Osteoblast (primary cell): Measurements from ENCODE around the gene EXOC6. TPM values are rescaled to one million over a fixed set of nuclear protein-coding genes. Genes with fewer than 3 reads are reported as not detected.

Experiments used
- DNase-seq: peaks from one replicate; pipeline ENCODE4 v3.0.0; 2011; ENCODE audit warnings: low spot score, mixed read lengths; ENCODE audit not compliant: insufficient read length; ENCODE audit errors: missing footprints
- H2AFZ ChIP-seq: 2 replicates; pipeline ENCODE4 v1.6.0; 2011; ENCODE audit warnings: mild to moderate bottlenecking, low read length
- H3K27ac ChIP-seq: 2 replicates; pipeline ENCODE4 v1.5.1; 2011; ENCODE audit warnings: mild to moderate bottlenecking, low read depth, low read length, moderate library complexity
- H3K27me3 ChIP-seq: 2 replicates; pipeline ENCODE4 v1.6.0; 2012; ENCODE audit warnings: mild to moderate bottlenecking, control low read depth, inconsistent platforms, low read length, moderate library complexity; ENCODE audit not compliant: insufficient read depth
- H3K36me3 ChIP-seq: 2 replicates; pipeline ENCODE4 v1.5.1; 2011; ENCODE audit warnings: mild to moderate bottlenecking, low read length, control low read depth, moderate library complexity; ENCODE audit not compliant: insufficient read depth
- H3K4me1 ChIP-seq: 2 replicates; pipeline ENCODE4 v1.5.1; 2011; ENCODE audit warnings: mild to moderate bottlenecking, low read length, control low read depth, moderate library complexity; ENCODE audit not compliant: insufficient read depth
- H3K4me2 ChIP-seq: 2 replicates; pipeline ENCODE4 v1.6.0; 2011; ENCODE audit warnings: mild to moderate bottlenecking, low read length; ENCODE audit not compliant: insufficient read depth
- H3K4me3 ChIP-seq: fragments of 200-600 bp; sonication (generic); 3 replicates; pipeline ENCODE4 v1.5.1; 2012; ENCODE audit warnings: mild to moderate bottlenecking, low read length, inconsistent platforms; ENCODE audit not compliant: insufficient read depth
- H3K79me2 ChIP-seq: 2 replicates; pipeline ENCODE4 v1.6.0; 2012; ENCODE audit warnings: mild to moderate bottlenecking, low read length, control low read depth, inconsistent platforms; ENCODE audit not compliant: insufficient read depth
- H3K9me3 ChIP-seq: 2 replicates; pipeline ENCODE4 v1.5.1; 2011; ENCODE audit warnings: low read depth, low read length, control low read depth
- H4K20me1 ChIP-seq: 2 replicates; pipeline ENCODE4 v1.6.0; 2012; ENCODE audit warnings: mild to moderate bottlenecking, low read length, control low read depth; ENCODE audit not compliant: insufficient read depth
- total RNA-seq: library from RNA; depleted of rRNA; stranded (reverse); fragments of >200 nt; gene quantifications from 2 replicates; pipeline ENCODE4 v1.2.3, GENCODE V29; 2012
- TF ChIP-seq, protein P1 (sequence below): IDR thresholded peaks from 2 replicates; pipeline ENCODE4 v1.5.1; 2011; ENCODE audit warnings: mild to moderate bottlenecking, low read depth, low read length, moderate library complexity; ENCODE audit errors: extremely low read depth

The EXOC6 gene
- total RNA-seq, 1 donor: 8.7 TPM

DNA sequence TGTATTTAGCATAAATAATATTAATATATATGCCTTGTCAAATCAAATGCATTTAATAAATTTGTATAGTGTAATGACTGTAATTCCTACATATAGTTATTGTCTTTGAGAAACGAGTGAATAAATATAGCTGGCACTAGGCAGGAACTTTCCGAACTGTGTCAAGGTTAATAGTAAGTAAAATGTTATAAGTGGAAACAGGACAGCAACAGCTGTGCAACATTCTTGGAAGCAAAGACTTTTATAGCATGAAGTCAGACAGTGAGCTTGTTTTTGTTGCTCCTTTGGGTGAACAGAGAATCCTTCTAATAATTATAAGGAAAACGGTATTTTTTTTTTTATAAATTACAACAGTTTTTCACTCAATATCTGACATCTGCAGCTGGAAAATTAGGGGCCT, 14.0 kb upstream of the EXOC6 start:
- Histone ChIP-seq H2AFZ (no peak overlapping the region), H3K27ac (no peak overlapping the region)
- DNase-seq: no peak

DNA sequence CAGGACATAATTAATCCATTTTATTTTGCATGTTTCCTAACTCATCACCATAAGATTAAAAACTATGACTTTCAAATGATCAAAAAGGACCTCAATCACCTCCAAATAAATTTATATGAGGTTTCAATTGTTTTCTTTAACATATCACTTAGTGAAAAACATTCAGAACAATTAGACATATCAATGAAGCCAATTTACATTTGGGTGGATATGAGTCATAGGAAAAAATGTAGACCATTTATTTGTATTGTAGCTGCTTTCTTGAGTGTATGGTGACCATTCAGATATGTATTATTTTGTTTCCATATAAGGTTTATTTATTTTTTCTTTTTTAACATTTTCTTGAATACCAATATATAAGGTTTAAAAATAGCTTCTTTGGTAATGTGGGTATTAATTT, 13.3 kb upstream of the EXOC6 start:
- TF ChIP-seq, protein P1, sequence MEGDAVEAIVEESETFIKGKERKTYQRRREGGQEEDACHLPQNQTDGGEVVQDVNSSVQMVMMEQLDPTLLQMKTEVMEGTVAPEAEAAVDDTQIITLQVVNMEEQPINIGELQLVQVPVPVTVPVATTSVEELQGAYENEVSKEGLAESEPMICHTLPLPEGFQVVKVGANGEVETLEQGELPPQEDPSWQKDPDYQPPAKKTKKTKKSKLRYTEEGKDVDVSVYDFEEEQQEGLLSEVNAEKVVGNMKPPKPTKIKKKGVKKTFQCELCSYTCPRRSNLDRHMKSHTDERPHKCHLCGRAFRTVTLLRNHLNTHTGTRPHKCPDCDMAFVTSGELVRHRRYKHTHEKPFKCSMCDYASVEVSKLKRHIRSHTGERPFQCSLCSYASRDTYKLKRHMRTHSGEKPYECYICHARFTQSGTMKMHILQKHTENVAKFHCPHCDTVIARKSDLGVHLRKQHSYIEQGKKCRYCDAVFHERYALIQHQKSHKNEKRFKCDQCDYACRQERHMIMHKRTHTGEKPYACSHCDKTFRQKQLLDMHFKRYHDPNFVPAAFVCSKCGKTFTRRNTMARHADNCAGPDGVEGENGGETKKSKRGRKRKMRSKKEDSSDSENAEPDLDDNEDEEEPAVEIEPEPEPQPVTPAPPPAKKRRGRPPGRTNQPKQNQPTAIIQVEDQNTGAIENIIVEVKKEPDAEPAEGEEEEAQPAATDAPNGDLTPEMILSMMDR: no peak
- no peak overlapping the region for H3K27ac ChIP-seq

More for the DNA sequence above, 14.0 kb upstream of the EXOC6 start:
- TF ChIP-seq, protein P1: no peak
- Histone ChIP-seq H3K4me1 (no peaks in the 10 kb centered on the region), H4K20me1 (no peaks in the 10 kb centered on the region), H3K36me3 (no peaks in the 10 kb centered on the region), H3K27me3 (no peaks in the 10 kb centered on the region), H3K79me2 (no peaks in the 10 kb centered on the region), H3K4me2 (no peak overlapping the region), H3K9me3 (no peaks in the 10 kb centered on the region), H3K4me3 (no peak overlapping the region)

DNA sequence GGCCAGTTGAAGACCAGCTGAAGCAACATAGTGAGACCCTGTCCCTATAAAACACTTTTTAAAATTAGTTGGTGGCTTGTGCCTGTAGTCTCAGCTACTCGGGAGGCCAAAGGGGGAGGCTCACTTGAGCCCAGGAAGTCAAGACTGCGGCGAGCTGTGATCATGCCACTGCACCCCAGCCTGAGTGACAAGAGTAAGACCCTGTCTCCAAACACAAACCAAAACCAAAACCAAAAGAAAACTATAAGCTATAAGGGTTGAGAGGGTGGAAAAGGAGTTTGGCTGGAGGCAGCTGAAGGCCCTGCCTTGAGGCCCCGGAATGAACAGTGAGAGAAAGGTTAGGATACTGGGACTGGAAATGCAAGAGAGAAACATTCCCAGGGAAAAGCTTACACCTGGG, 10.9 kb upstream of the EXOC6 start:
- Histone ChIP-seq H3K27ac (no peak overlapping the region), H4K20me1 (no peaks in the 10 kb centered on the region), H3K4me1 (no peaks in the 10 kb centered on the region), H3K4me3 (no peak overlapping the region), H3K9me3 (no peaks in the 10 kb centered on the region), H3K79me2 (no peaks in the 10 kb centered on the region), H3K36me3 (no peaks in the 10 kb centered on the region), H2AFZ (no peak overlapping the region), H3K4me2 (no peak overlapping the region), H3K27me3 (no peaks in the 10 kb centered on the region)
- DNase-seq: no peak
- TF ChIP-seq, protein P1: no peak

More for the DNA sequence above, 13.3 kb upstream of the EXOC6 start:
- no peak for DNase-seq
- H3K4me1 ChIP-seq: no peaks in the 10 kb centered on the region
- H3K79me2 ChIP-seq: no peaks in the 10 kb centered on the region
- H2AFZ ChIP-seq: no peak overlapping the region
- H3K9me3 ChIP-seq: no peaks in the 10 kb centered on the region
- no peak overlapping the region for H3K4me2 ChIP-seq
- H4K20me1 ChIP-seq: no peaks in the 10 kb centered on the region
- no peaks in the 10 kb centered on the region for H3K27me3 ChIP-seq
- H3K4me3 ChIP-seq: no peak overlapping the region
- H3K36me3 ChIP-seq: no peaks in the 10 kb centered on the region

DNA sequence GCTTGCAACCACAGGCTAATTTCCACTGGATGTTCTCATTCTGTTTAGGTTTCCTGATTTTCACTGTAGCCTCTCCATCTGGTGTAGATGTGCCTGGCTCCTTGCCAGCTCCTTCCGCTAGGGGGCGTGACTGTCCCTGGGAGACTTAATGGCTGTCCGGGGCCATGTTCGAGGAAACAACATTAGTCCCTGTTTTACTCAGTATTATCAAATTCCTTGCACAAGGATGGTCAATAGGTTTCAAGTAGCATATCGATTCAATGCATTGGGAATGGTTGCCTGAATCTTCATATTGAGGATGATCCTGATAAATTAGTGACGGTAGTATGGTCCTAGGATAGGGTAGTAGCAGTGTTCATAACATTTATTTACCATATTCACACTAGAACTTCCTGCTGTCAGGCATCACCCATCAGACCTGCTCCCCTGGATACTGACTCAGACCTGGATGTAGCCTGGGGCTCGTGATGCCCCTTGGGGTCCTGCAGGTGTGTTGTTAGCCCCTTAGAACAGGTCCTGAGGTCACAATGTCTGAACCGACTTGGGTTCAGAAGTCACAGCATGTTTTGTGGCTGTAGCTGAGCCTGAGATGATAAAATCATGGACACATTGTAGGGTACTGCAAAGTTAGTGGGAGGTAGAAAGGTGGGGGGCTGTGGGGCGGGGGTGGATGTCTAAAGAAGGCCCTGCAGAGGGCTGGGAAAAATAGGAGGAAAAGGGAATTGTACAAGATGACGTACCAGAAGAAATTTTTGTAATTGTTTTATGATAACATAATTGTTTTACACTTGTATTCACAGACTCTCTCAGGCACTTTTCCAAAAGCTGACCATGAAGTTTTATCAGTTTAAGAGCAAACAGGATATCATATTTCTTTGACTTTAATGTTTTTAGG, 8.9 kb upstream of the EXOC6 start:
- peaks cover 2% of the 10 kb centered on the region for H3K4me1 ChIP-seq
- no peak overlapping the region for H3K4me3 ChIP-seq
- no peaks in the 10 kb centered on the region for H3K79me2 ChIP-seq
- no peaks in the 10 kb centered on the region for H3K36me3 ChIP-seq
- no peak overlapping the region for H3K27ac ChIP-seq
- no peaks in the 10 kb centered on the region for H3K9me3 ChIP-seq
- H3K4me2 ChIP-seq: no peak overlapping the region
- H3K27me3 ChIP-seq: no peaks in the 10 kb centered on the region
- H2AFZ ChIP-seq: no peak overlapping the region
- H4K20me1 ChIP-seq: no peaks in the 10 kb centered on the region
- no peak for DNase-seq
- TF ChIP-seq, protein P1: no peak
